Measurements from ENCODE around the gene SLC30A7.

The SLC30A7 gene

DNA sequence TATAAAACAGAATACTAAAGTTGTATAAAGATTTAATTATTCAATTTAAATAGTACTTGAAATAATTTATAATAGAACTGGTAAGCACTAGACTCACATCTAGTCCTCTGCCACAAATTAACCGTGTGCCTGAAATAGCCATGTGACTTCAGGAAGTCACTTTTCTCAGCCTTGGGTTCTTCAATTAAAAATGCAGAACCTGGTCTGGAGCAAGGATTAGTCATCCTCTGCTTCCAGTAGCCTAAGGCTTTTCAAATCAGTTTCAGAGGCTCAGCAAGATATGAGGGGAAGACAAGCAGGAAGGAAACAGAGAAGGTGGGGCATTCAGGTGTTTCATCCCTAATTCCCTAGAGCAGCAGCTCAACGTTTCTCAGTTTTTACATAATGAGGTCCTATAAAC, 106.7 kb downstream of the SLC30A7 start:
- no peaks in the 10 kb centered on the region for H3K4me1 ChIP-seq (ENCODE audit: control insufficient read depth, insufficient read depth, low read length)
- 0 out of 2 replicates have a peak, but pooled peaks cover 3% of the 10 kb centered on the region for H3K36me3 ChIP-seq (ENCODE audit: control insufficient read depth, insufficient read depth, low read length)
- no peak overlapping the region for H3K27ac ChIP-seq (ENCODE audit: low read length)
- H3K27me3 ChIP-seq (ENCODE audit: control insufficient read depth, insufficient read depth, low read length): no peaks in the 10 kb centered on the region
- no peaks in the 10 kb centered on the region for H3K9me3 ChIP-seq (ENCODE audit: control insufficient read depth, insufficient read depth, low read length)
- DNase-seq (ENCODE audit: low read depth, low spot score): no peak
- H3K4me3 ChIP-seq (ENCODE audit: low read length): no peak overlapping the region
- WGBS (ENCODE audit: insufficient coverage, insufficient read length): no CpG with 5 or more reads among the region's 2 CpGs

DNA sequence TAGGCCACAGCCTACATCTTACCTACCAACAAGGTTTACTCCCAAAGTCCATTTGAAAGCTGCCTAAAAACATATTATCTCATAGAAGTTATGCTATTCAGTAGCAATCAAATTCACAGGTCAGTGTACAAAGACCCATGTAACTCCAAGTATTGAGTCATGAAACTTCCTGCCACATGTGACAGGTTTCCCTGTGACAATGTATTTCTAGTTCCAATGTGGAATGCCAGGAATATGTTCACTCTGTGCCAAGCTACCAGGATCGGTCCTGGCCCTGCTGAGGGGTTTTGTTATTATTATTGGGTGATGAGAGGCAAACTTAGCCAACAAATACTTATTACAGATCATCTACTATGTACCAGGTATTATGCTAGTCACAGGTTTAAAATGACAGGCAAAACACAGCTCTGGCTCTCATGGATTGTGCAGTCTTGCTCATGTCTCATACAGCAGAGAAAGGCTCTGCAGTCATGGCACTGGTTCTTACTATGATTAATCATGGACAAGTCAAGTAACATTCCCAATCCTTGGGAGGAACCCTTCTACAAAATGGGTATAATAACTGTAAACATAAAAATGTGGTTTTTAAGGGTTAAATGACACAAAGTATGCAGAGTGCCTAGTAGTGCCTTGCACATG, 107.2 kb downstream of the SLC30A7 start:
- H3K27me3 ChIP-seq (ENCODE audit: control insufficient read depth, insufficient read depth, low read length): no peaks in the 10 kb centered on the region
- no peak overlapping the region for H3K27ac ChIP-seq (ENCODE audit: low read length)
- WGBS (ENCODE audit: insufficient coverage, insufficient read length): no CpG with 5 or more reads among the region's 1 CpG
- no peak overlapping the region for H3K4me3 ChIP-seq (ENCODE audit: low read length)
- DNase-seq (ENCODE audit: low read depth, low spot score): no peak
- H3K36me3 ChIP-seq (ENCODE audit: control insufficient read depth, insufficient read depth, low read length): 0 out of 2 replicates have a peak, but pooled peaks cover 3% of the 10 kb centered on the region
- no peaks in the 10 kb centered on the region for H3K9me3 ChIP-seq (ENCODE audit: control insufficient read depth, insufficient read depth, low read length)
- no peaks in the 10 kb centered on the region for H3K4me1 ChIP-seq (ENCODE audit: control insufficient read depth, insufficient read depth, low read length)

DNA sequence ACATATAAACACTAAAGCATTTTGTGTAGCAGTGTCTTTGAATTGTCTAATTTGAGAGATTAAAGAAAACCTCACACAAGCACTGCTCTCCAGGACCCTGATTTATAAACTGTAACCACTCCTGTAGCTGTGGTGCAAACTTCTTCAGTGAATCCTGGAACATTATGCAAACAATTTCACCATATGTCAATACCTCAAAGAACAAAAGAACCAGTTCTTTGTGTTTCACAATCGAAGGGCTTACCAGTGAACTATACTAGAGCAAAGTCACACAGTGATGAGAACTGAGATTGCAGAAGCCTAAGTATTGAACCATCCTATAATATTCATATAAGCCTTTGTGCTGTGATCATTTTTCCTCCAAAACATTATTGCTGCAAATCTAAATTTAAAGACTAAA, 108.2 kb downstream of the SLC30A7 start:
- H3K9me3 ChIP-seq (ENCODE audit: control insufficient read depth, insufficient read depth, low read length): no peaks in the 10 kb centered on the region
- no peak for DNase-seq (ENCODE audit: low read depth, low spot score)
- no peaks in the 10 kb centered on the region for H3K27me3 ChIP-seq (ENCODE audit: control insufficient read depth, insufficient read depth, low read length)
- H3K36me3 ChIP-seq (ENCODE audit: control insufficient read depth, insufficient read depth, low read length): 0 out of 2 replicates have a peak, but pooled peaks cover 3% of the 10 kb centered on the region
- no peaks in the 10 kb centered on the region for H3K4me1 ChIP-seq (ENCODE audit: control insufficient read depth, insufficient read depth, low read length)
- H3K27ac ChIP-seq (ENCODE audit: low read length): no peak overlapping the region
- WGBS (ENCODE audit: insufficient coverage, insufficient read length): no CpG with 5 or more reads among the region's 1 CpG
- no peak overlapping the region for H3K4me3 ChIP-seq (ENCODE audit: low read length)

DNA sequence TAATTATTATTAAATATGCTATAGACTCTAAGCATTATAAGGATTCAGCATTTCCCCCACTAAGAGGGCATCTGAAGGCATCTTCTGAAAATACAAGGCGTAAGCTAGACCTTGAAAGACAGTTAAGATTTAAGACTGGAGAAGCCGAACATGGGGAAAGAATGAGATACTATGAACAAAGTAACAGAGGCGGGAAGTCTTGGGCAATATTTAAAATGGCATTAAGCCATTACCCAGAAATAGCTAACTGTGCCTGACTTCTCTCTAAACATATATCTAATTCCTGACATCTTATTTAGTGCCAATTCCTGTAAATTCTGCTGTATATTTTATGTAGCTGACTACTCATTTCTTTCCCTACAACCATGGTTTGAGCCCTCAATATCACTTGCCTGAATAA, 108.8 kb downstream of the SLC30A7 start:
- H3K36me3 ChIP-seq (ENCODE audit: control insufficient read depth, insufficient read depth, low read length): 0 out of 2 replicates have a peak, but pooled peaks cover 3% of the 10 kb centered on the region
- no CpG with 5 or more reads among the region's 3 CpGs for WGBS (ENCODE audit: insufficient coverage, insufficient read length)
- no peak for DNase-seq (ENCODE audit: low read depth, low spot score)
- H3K4me3 ChIP-seq (ENCODE audit: low read length): no peak overlapping the region
- no peaks in the 10 kb centered on the region for H3K27me3 ChIP-seq (ENCODE audit: control insufficient read depth, insufficient read depth, low read length)
- no peaks in the 10 kb centered on the region for H3K4me1 ChIP-seq (ENCODE audit: control insufficient read depth, insufficient read depth, low read length)
- no peak overlapping the region for H3K27ac ChIP-seq (ENCODE audit: low read length)
- H3K9me3 ChIP-seq (ENCODE audit: control insufficient read depth, insufficient read depth, low read length): no peaks in the 10 kb centered on the region

DNA sequence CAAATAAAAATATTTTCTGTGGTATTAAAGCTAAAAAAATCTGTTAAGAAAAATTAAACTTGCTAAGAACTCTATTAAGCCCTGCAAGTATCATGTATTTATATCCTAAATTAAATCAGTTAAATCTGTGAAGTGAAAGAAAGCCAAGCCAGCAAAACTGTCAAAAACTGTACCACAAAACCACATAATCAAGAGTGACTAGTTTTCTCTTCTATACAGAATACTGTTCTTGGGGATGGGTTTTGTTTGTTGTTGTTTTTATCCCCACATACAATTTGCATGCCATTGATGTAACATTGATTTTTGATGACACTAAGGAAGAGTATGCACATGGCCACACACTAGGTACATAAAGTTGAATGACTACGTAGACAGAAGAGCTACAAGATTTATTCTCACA, 109.3 kb downstream of the SLC30A7 start:
- no CpG with 5 or more reads among the region's 1 CpG for WGBS (ENCODE audit: insufficient coverage, insufficient read length)

DNA sequence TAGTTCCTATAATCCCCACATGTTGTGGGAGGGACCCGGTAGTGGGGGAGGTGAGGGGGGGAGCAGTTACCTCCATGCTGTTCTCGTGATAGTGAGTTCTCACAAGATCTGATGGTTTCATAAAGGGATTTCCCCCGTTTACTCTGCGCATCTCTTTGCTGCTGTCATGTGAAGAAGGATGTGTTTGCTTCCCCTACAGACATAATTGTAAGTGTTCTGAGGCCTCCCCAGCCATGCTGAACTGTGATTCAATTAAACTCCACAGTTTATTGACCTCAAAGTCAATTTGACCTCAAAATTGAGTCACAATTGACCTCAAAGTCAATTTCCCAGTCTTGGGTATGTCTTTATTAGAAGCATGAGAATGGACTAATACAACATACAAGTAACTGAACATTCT, 110.0 kb downstream of the SLC30A7 start:
- Histone ChIP-seq H3K4me1 (ENCODE audit: control insufficient read depth, insufficient read depth, low read length) (no peaks in the 10 kb centered on the region), H3K4me3 (ENCODE audit: low read length) (no peak overlapping the region), H3K27me3 (ENCODE audit: control insufficient read depth, insufficient read depth, low read length) (no peaks in the 10 kb centered on the region), H3K36me3 (ENCODE audit: control insufficient read depth, insufficient read depth, low read length) (0 out of 2 replicates have a peak, but pooled peaks cover 3% of the 10 kb centered on the region), H3K9me3 (ENCODE audit: control insufficient read depth, insufficient read depth, low read length) (no peaks in the 10 kb centered on the region), H3K27ac (ENCODE audit: low read length) (no peak overlapping the region)
- DNase-seq (ENCODE audit: low read depth, low spot score): no peak
- no CpG with 5 or more reads among the region's 4 CpGs for WGBS (ENCODE audit: insufficient coverage, insufficient read length)

More for the DNA sequence above, 109.3 kb downstream of the SLC30A7 start:
- Histone ChIP-seq H3K9me3 (ENCODE audit: control insufficient read depth, insufficient read depth, low read length) (no peaks in the 10 kb centered on the region), H3K27me3 (ENCODE audit: control insufficient read depth, insufficient read depth, low read length) (no peaks in the 10 kb centered on the region), H3K4me1 (ENCODE audit: control insufficient read depth, insufficient read depth, low read length) (no peaks in the 10 kb centered on the region), H3K4me3 (ENCODE audit: low read length) (no peak overlapping the region), H3K36me3 (ENCODE audit: control insufficient read depth, insufficient read depth, low read length) (0 out of 2 replicates have a peak, but pooled peaks cover 3% of the 10 kb centered on the region), H3K27ac (ENCODE audit: low read length) (no peak overlapping the region)
- no peak for DNase-seq (ENCODE audit: low read depth, low spot score)

DNA sequence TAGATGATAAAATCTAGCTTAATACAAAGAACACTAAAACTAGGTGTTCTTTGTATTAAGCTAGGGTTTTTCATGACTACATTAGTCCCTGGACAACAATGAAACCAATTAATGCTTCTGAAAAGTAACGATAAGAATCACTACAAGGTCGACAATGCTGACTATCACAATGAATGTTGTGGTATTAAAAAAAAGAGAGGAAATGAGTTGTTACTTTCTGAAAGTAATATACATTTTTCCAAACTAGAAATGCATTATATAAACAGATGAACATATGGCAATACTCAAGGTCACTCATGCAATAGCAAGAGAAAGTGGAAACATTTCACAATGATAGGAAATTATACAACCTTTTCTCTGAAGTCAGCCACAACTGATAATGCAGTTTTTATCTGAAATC, 110.7 kb downstream of the SLC30A7 start:
- Histone ChIP-seq H3K36me3 (ENCODE audit: control insufficient read depth, insufficient read depth, low read length) (no peaks in the 10 kb centered on the region), H3K4me1 (ENCODE audit: control insufficient read depth, insufficient read depth, low read length) (no peaks in the 10 kb centered on the region), H3K27me3 (ENCODE audit: control insufficient read depth, insufficient read depth, low read length) (no peaks in the 10 kb centered on the region), H3K4me3 (ENCODE audit: low read length) (no peak overlapping the region), H3K27ac (ENCODE audit: low read length) (no peak overlapping the region), H3K9me3 (ENCODE audit: control insufficient read depth, insufficient read depth, low read length) (no peaks in the 10 kb centered on the region)
- DNase-seq (ENCODE audit: low read depth, low spot score): no peak
- no CpG with 5 or more reads among the region's 2 CpGs for WGBS (ENCODE audit: insufficient coverage, insufficient read length)

DNA sequence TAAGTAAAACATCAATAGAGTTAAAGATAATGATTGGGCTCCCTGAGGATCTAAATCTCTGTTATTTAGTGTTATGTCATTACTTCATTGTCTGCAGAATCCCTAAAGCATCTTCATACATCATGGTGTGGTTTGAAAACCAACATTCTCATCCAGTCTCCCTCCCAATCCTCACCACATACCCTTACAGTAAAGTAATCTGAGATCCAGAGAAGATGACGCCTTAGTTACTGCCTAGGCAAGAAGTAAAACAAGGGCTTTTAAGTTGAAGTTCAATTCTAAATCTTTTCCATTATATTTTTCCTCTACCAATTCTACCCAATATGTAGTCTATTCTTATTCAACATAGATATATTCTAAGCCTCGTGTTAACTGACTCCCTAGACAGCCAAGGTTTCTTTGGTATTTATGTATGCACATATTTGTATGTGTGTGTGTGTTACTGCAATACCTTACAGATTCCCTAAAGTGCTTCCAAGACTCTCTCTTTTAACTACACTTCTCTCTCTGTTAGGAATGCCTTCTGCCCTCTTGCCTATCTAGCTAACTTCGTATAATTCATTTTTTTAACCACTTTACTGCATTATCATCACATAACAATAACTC, 112.4 kb downstream of the SLC30A7 start:
- H3K9me3 ChIP-seq (ENCODE audit: control insufficient read depth, insufficient read depth, low read length): no peaks in the 10 kb centered on the region
- no peaks in the 10 kb centered on the region for H3K4me1 ChIP-seq (ENCODE audit: control insufficient read depth, insufficient read depth, low read length)
- WGBS (ENCODE audit: insufficient coverage, insufficient read length): 100% methylated on average over 2 of the region's 3 CpGs
- H3K4me3 ChIP-seq (ENCODE audit: low read length): no peak overlapping the region
- DNase-seq (ENCODE audit: low read depth, low spot score): no peak
- H3K27me3 ChIP-seq (ENCODE audit: control insufficient read depth, insufficient read depth, low read length): no peaks in the 10 kb centered on the region
- no peaks in the 10 kb centered on the region for H3K36me3 ChIP-seq (ENCODE audit: control insufficient read depth, insufficient read depth, low read length)
- no peak overlapping the region for H3K27ac ChIP-seq (ENCODE audit: low read length)

DNA sequence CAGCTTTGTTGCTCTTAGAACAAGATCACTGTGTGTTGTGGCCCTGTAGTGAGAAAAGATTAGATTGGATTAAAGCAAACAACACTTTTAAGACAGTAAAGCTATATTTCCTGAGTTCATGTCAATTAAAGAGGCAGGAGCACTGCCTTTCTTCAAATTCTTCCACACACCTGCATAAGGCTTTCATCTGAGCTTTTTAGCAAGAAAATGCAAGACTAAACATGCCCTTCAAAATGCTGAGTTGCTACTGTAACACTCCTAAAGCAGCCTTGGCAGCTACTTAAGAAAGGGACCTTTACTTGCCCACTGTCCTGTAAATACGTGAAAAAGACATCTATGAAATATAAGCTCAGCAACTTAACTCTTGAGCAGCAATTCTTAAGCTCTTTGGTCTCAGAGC, 117.9 kb downstream of the SLC30A7 start:
- WGBS (ENCODE audit: insufficient coverage, insufficient read length): no CpG with 5 or more reads among the region's 1 CpG
- no peaks in the 10 kb centered on the region for H3K36me3 ChIP-seq (ENCODE audit: control insufficient read depth, insufficient read depth, low read length)

DNA sequence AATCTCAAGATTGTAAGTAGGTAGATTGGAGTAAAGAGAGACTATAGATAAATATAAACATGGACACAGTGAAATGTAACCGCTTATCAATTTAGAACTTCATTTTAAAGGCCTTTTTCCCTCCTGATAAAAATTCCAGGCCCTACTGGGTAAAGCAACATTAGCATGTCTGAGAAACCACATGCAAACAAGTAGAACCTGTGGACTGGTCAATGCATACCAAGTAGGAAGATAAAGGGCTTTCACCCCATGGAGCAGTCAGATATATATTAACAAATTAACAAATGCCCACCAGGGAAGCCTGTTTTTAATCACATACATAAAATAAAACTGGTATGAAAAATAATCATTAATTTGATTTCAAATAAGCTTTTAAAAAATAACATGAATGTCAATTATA, 121.6 kb downstream of the SLC30A7 start:
- H3K4me1 ChIP-seq (ENCODE audit: control insufficient read depth, insufficient read depth, low read length): no peaks in the 10 kb centered on the region
- DNase-seq (ENCODE audit: low read depth, low spot score): no peak
- H3K27ac ChIP-seq (ENCODE audit: low read length): no peak overlapping the region
- H3K36me3 ChIP-seq (ENCODE audit: control insufficient read depth, insufficient read depth, low read length): no peaks in the 10 kb centered on the region
- no peaks in the 10 kb centered on the region for H3K27me3 ChIP-seq (ENCODE audit: control insufficient read depth, insufficient read depth, low read length)
- no peaks in the 10 kb centered on the region for H3K9me3 ChIP-seq (ENCODE audit: control insufficient read depth, insufficient read depth, low read length)
- no peak overlapping the region for H3K4me3 ChIP-seq (ENCODE audit: low read length)
- WGBS (ENCODE audit: insufficient coverage, insufficient read length): no CpG with 5 or more reads among the region's 1 CpG

More for the DNA sequence above, 117.9 kb downstream of the SLC30A7 start:
- no peak overlapping the region for H3K4me3 ChIP-seq (ENCODE audit: low read length)
- no peak for DNase-seq (ENCODE audit: low read depth, low spot score)
- H3K9me3 ChIP-seq (ENCODE audit: control insufficient read depth, insufficient read depth, low read length): no peaks in the 10 kb centered on the region
- H3K4me1 ChIP-seq (ENCODE audit: control insufficient read depth, insufficient read depth, low read length): no peaks in the 10 kb centered on the region
- H3K27me3 ChIP-seq (ENCODE audit: control insufficient read depth, insufficient read depth, low read length): no peaks in the 10 kb centered on the region
- no peak overlapping the region for H3K27ac ChIP-seq (ENCODE audit: low read length)

DNA sequence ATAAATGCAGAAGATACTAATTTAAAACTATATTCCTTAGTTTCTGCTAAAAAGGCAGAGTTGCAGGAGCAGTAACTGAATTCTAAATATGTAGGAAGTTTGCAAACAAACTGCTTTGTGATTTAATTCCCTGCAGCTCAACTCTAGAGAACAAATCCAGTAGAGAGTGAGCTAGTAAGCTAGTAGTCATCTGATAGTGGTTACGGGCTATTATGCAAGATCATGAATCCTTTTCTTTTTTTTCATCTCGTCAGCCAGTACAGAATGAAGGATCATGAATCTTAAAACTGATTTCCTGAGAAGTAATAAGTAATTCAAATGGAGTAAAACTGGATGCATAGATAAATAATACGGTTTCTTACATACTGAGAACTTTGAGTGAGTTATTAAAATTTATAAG, 126.4 kb downstream of the SLC30A7 start:
- Histone ChIP-seq H3K9me3 (ENCODE audit: control insufficient read depth, insufficient read depth, low read length) (no peaks in the 10 kb centered on the region), H3K4me1 (ENCODE audit: control insufficient read depth, insufficient read depth, low read length) (no peaks in the 10 kb centered on the region), H3K27ac (ENCODE audit: low read length) (no peak overlapping the region), H3K4me3 (ENCODE audit: low read length) (no peak overlapping the region), H3K27me3 (ENCODE audit: control insufficient read depth, insufficient read depth, low read length) (no peaks in the 10 kb centered on the region), H3K36me3 (ENCODE audit: control insufficient read depth, insufficient read depth, low read length) (no peaks in the 10 kb centered on the region)
- WGBS (ENCODE audit: insufficient coverage, insufficient read length): no CpG with 5 or more reads among the region's 3 CpGs
- no peak for DNase-seq (ENCODE audit: low read depth, low spot score)

Data from iPS DF 6.9 (cell line).